ENCODE data around the gene DUSP3.

DUSP3 gene

DNA sequence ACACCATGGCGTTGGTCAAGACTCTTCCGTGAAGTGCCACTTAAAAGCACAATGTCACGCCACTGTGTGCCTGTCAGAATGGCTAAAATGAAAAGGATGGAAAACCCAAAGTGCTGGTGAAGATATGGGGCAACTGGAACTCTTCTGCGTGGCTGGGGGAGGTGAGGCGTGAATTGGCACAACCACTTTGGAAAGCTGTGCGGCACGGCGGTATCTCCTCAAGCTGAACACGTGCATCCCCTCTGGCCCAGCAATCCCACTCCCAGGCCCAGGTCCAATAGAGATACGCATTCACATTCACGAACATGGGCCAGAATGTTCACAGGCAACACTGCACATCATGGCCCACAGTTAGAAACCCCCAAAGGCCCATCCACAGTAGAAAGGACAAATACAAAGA, 8.9 kb downstream of the DUSP3 start:
- in situ Hi-C loops (cut with HindIII; ENCODE audit: low sequenced_read_pairs): loop anchor here (5.0 kb wide), 1 partner anchor 68 kb away; no protein-coding TSS in a partner anchor

DNA sequence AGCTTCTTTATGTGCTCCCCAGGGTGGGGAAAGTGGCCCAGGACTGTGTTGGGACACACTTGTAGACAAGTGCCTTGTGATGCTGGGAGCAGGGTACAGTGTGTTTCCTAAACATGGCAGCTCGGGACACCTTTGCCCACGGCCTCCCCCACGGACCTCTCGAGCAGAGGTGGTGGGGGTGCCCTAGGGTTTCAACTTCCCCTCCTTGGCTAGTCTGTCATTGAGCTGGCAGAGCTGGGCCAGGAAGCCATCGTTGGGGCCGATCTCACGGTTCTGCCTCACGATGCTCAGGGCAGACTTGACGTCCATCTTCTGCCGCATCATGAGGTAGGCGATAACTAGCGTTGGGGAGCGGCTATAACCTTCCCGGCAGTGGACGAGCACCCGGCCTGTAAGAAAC, 9.4 kb downstream of the DUSP3 start:
- in situ Hi-C loops (cut with HindIII; ENCODE audit: low sequenced_read_pairs): loop anchor here (5.0 kb wide), 1 partner anchor 67 kb away; no protein-coding TSS in a partner anchor

DNA sequence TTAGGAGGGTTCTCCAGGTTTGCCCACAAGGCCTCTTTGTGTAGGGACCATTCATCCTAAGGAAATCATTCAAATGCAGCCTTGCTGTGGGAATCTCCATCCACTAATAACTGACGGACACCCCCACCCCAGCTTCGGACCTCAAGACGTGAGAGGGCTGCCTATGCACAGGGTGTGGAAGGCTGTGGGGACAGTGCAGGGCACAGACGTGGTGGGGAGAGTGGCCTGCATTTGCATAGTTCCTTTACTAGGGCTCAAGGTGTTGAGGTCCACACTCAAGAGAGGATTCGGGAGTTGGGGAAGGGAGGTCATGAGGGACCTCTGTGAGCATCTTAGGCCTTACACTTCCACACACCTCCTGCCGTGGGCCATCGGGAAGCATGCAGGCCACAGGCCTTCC, 9.8 kb downstream of the DUSP3 start:
- in situ Hi-C loops (cut with HindIII; ENCODE audit: low sequenced_read_pairs): loop anchor here (5.0 kb wide), 1 partner anchor 67 kb away; no protein-coding TSS in a partner anchor

DNA sequence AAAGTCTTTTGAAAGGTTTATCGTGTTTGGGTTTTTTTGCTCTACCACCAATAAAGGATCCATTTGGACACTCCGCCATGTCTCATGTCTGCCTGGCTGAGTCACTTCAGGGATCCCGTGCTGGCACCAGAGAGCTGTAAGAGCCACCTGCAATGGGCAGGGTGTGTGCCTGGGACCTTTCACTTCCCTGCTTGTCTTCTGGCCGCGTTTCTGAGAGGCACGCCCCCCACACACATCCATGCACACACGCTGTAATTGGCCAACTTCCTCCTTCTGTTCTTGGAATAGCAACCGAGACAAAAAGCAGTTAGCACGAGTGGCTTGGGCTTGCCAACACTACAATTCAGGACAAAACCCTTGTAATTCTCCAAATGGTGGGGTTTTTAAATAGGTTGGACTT, 10.4 kb downstream of the DUSP3 start:
- in situ Hi-C loops (cut with HindIII; ENCODE audit: low sequenced_read_pairs): loop anchor here (5.0 kb wide), 1 partner anchor 66 kb away; no protein-coding TSS in a partner anchor

DNA sequence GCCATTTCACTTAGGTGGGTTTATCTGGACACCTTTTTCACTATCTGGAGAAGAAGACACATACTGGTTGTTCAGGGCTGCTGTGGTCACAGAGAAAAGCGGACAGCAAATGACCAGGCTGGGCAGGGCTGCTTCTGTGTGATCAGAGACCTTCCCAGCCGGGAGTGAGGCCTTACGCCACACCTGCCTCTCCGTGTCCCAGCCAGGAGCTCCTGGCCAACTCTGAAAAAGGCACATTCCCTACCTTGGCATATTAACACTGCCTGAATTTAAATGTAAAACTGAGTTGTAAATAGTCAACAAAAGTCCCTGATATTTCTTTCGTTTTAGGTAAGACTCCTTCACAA, 11.1 kb downstream of the DUSP3 start:
- in situ Hi-C loops (cut with HindIII; ENCODE audit: low sequenced_read_pairs): loop anchor here (5.0 kb wide), 1 partner anchor 65 kb away; no protein-coding TSS in a partner anchor

DNA sequence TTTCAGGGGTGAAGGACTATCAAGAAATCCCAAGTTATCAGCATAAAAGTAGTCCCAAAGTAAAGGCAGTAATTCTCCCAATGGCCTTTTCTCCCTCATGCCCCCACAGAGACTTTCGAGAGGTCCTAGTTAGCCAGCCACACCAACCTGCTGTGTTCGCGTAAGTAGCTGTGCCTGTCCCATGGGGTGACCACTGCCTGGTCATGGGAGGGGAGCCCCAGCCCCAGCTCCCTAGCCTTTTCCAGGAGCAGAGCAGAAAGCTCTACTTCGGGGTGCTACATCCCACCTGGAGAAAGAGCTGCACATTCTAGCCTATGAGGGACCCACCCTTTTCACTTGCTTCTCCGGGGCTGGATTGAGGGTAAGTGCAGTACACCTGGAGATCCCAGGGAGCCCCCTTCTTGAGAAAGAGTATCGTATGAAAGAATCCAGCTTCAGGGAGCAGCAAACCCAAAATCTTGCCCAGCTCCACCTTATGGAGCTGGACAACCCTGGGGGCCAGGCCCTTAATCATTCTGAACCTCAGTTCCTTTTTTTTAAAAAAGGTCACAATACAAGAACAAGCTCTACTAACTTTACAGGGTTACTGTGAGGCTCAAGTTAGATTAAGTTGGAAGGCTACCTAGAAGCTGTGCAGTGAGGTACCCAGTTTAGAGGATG, 11.6 kb downstream of the DUSP3 start:
- in situ Hi-C loops (cut with HindIII; ENCODE audit: low sequenced_read_pairs): loop anchor here (5.0 kb wide), 1 partner anchor 65 kb away; no protein-coding TSS in a partner anchor

DNA sequence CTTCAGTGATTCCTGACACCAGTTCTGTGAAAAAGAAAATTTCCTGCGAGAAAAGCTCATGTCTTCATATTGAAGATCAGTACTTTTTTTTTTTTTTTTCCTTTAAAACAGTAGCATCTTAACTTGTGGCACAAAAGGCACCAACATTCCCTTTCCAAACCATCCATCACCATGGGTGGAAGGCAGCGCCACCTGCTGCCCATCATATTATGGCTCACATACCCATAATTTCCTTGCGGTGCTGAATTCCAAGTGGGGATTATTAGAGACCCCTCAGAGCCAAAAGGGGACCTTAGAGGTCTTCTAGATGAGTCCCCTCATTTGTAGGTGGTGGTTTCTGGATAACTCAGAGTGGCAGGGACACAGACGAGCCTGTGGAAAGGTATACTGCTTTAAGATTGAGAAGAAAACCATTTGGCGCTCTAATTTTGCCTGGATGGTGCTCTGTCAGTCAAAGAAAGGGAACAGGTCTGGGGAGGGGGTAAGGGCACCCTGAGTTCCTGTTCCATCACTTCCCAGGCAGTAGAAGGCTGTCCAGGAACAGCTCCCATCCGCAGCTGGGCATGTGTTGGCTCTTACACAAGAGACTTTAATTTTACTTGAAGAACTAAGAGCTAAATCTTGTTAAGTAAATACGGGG, 12.2 kb downstream of the DUSP3 start:
- in situ Hi-C loops (cut with HindIII; ENCODE audit: low sequenced_read_pairs): loop anchor here (5.0 kb wide), 1 partner anchor 64 kb away; no protein-coding TSS in a partner anchor

DNA sequence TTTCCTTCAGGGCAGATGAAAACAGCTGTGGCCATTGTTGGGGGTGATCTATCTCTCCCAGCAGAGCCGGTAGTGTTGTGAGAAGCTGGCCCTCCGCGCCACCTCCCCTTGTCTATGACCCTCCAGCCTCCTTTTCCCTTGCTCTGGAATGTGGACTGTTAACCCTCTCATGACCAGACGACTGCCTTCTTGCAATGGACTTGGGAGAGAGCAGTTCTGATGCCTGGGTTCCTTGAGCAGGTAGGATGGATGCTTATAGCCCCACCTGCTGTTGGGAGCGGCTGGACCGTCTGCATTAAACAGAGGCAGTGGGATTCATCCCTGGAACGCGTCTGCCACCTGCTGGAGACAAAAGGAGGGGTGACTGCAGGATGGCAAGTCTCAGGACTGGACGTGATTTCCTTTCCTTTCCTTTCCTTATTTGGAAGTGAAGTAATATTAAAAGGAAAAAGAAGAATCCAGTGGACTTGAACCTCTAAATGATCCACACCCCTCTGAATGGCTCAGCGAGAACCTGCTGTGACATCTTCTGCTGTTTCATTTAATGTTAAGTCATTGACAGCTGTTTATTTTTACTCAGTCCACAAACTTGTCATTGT, 18.4 kb downstream of the DUSP3 start:
- in situ Hi-C loops (cut with HindIII; ENCODE audit: low sequenced_read_pairs): no loop called here

DNA sequence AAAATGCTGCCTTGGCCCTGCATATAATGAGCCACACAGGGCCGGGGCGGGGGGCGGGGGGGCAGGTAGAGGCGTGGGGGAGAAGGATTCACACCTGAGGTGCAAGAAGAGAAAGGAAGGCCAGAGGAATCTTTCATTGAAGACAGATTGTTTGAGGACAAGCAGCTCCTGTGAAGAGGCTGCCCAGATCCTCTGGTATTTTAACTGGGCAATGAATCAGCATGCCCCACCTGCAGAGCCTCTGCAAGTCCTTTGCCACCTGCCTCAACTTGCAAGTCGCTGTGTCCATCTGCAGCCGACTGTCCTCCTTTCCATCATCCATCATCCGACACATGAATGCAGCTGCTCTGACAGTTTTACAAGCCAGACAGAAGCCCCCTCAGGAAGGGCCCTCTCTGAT, 18.9 kb downstream of the DUSP3 start:
- in situ Hi-C loops (cut with HindIII; ENCODE audit: low sequenced_read_pairs): loop anchor here (10.0 kb wide), 1 partner anchor 175 kb away; no protein-coding TSS in a partner anchor

DNA sequence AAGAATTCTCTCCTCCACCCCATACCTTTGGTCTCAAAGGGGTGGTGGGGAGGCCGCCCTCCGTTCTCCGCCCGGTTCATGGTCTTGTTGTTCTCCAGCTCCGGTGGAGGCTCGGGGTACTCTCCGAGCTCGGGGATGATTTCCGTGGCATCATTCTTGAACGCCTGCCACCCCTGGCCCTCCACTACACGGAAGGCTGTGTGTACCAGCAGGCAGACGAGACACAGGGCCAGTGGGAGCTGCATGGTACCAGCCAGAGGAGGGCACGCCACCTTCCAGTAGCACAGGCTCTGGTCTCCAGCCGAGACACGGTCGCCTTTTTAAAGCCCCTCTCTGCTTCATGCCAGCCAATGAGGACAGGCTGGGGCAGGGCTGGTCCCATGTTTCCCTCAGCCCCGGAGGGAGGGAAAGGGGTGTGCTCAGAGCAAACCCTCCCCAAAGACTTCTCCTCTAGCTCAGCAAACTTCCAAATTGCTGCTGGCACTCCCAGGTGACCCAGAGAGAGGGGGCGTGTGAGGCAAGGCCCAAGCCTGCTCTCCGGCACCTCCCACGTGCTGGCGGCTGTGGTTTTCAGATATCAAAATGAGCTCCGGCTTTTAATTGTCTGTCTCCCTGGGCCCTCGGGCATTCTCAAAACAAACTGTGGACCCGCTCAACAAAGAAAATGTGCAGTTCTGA, 20.1 kb downstream of the DUSP3 start, which contains the start of gene SOST:
TSS of gene SOST (minus strand) at position 295 of the 678 bp plus-strand sequence. CDS start at position 245, 50 bp downstream.
- in situ Hi-C loops (cut with HindIII; ENCODE audit: low sequenced_read_pairs): loop anchor here (10.0 kb wide), 1 partner anchor 174 kb away; no protein-coding TSS in a partner anchor

DNA sequence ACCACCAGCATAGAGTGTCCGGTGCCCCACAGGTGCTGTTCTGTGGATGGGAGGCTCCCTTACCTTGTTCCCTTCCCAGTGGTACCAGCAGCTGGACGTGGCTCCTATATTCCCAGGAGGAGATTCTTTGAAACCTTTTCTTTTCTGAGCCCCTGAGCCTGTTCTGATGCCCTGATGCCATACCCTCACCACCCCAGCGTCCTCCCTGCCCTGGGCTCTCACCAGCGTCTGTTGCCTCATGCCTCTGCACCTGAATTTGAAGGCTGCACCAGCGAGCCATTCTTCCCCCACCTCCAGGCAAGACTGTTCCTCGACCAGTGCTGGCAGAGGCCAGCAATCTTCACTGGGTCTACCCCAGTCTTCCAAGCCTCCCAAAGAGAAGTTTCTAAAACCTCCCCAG, 20.7 kb downstream of the DUSP3 start:
- in situ Hi-C loops (cut with HindIII; ENCODE audit: low sequenced_read_pairs): loop anchor here (10.0 kb wide), 1 partner anchor 173 kb away; no protein-coding TSS in a partner anchor

DNA sequence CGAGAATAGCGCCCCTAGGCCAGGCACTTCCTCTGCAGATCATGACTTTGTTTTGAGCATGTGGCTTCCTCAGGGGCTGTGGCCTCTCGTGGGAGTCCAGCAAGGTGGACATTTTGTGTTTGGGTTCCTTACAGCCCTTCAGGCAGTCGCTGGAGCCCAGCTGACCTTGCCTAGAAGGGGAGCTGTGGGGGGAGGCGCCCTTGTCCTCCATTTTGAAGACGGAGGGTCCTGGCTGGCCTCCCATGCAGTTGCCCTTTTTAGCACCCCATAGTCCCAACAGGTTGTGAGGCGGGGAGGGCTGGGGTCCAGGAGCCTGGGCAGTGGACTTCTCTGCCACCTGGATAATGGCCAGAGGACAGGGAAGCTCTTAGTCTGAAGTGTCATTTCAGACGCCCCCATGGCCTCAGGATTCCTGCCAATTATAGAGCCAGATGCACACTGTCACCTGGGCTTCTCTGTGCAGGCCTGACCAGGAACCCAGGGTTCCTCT, 21.6 kb downstream of the DUSP3 start:
- in situ Hi-C loops (cut with HindIII; ENCODE audit: low sequenced_read_pairs): loop anchor here (10.0 kb wide), 1 partner anchor 172 kb away; no protein-coding TSS in a partner anchor

DNA sequence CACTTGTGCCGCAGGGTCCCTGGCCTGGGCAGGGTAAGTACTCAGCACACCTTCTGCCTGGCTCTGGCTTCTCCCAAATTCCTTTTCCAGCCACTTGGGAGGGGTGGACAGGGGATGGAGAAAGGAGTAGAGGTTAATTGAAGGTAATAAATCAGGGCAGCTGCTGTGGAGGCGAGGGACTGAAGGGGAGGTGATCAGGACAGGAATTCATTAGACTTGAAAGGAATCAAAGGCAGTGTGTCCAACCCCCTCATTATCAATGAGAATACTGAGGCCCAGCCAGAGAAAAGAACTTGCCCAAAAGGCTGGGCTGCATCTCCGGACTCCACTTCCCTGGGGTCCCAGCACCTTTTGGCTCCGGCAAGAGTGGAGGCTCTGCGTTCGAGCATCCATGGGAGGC, 22.6 kb downstream of the DUSP3 start:
- in situ Hi-C loops (cut with HindIII; ENCODE audit: low sequenced_read_pairs): loop anchor here (10.0 kb wide), 1 partner anchor 171 kb away; no protein-coding TSS in a partner anchor

DNA sequence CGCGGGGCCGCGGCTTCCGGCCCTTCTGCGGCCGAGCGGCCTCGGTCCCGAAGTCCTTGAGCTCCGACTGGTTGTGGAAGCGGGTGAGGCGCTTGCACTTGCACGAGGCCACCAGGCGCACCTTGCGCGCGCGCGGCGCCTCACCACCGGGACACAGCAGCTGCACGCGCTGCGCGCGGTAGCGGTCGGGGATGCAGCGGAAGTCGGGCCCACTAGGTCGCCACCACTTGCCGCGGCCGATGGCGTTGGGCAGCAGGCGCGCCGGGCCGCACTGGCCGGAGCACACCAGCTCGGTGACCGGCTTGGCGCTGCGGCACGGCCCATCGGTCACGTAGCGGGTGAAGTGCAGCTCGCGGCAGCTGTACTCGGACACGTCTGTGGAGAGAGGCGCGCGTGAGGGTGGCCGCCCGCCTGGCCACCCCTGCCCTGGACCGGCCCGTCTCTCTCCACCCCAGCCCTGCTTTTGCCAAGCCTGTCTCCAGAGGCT, 23.3 kb downstream of the DUSP3 start:
- in situ Hi-C loops (cut with HindIII; ENCODE audit: low sequenced_read_pairs): loop anchor here (10.0 kb wide), 1 partner anchor 171 kb away; no protein-coding TSS in a partner anchor

DNA sequence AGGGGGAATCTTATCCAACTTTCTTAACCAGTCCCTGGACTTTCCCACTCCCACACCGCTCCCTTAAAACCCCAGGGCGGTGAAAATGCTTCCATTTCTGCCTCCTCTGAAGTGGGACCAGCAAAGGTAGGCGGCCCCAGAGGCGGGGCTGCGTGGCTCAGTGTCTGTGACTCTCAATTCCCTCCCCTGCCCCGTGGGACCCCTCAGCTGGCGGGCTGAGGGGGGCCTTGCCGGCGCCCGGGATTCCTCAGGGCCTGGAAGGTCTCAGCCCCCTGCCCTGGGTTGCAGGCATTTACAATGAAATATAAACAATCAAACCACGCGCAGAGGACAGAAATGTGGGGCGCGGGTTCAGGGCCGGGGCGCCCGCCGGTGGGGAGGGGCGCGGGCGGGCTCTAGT, 23.8 kb downstream of the DUSP3 start:
- in situ Hi-C loops (cut with HindIII; ENCODE audit: low sequenced_read_pairs): loop anchor here (10.0 kb wide), 1 partner anchor 170 kb away; no protein-coding TSS in a partner anchor

DNA sequence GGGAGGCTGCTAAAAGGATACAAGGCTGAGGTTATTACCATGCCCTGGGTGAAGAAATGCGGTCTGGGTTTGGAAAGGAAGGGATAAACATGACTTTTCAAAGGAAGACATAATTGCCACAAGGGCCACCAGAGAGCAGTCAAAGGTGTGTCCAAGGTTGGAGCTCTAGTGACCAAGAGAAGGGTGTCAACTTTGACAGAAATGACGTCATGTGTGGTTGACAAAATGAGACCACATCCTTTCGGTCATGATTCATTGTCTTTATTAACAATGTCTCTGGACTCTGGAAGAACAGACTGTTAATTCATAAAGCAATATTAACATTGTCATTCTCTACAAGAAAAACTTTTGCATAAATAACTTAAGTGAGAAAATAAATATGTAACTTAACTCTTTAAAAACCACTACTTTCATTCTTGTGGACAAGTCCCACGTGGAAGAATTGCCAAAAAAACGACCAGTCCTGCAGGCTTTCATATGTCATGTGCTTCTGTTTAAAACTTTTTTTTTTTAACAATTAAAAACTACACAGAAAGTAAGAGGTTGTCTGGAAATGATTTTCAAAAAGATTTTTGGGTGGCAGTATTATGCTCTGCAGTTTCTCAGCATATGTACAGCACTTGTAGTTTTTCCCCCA, 25.2 kb downstream of the DUSP3 start:
- in situ Hi-C loops (cut with HindIII; ENCODE audit: low sequenced_read_pairs): loop anchor here (10.0 kb wide), 1 partner anchor 169 kb away; no protein-coding TSS in a partner anchor

DNA sequence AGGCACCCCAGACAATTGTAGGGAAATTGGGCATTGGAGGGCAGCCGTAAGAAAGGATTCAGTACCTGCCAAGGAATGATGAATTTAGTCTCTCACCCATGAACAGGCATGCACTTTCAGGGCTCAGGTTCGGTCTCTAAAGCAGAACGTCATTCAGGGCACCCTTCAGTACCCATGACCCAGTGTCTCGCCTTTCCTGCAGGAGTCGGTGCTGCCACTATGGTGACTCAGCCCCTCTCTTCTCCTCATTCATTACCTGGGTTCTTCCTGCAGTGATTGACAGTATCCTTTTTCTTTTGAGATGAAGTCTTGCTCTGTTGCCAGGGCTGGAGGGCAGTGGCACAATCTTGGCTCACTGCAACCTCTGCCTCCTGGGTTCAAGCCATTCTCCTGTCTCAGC, 28.6 kb downstream of the DUSP3 start:
- in situ Hi-C loops (cut with HindIII; ENCODE audit: low sequenced_read_pairs): loop anchor here (10.0 kb wide), 1 partner anchor 165 kb away; no protein-coding TSS in a partner anchor

DNA sequence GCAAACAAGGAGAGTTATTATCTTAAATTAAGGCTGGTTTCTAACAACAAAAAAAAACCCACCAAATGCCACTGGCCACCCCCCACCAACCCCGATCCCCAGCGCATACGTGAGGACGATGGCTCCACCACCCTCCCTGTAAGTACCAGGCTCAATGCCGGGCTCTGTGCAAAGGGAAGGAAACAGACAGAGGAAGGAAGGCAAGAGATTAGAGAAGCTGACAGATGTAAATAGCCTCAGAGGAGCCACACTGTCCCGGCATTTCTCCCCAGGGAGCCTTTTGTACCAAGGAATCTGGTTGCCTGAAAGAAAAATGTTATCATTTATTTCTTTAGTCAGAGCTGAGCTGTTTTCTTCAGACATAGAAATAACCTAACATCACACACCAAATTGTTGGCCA, 33.2 kb downstream of the DUSP3 start:
- in situ Hi-C loops (cut with HindIII; ENCODE audit: low sequenced_read_pairs): no loop called here

DNA sequence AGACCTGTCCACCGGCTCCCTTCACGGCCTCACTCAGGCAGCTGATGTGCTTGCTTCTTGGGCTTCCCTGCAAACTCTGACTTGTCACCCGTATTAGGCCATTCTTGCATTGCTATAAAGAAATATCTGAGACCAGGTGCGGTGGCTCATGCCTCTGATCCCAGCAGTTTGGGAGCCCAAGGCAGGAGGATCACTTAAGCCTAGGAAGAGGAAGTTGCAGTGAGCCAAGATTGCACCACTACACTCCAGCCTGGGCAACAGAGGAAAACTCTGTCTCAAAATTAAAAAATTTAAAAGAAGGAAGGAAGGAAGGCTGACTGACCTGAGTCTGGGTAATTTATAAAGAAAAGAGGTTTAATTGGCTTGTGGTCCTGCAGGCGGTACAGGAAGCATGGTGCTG, 37.1 kb downstream of the DUSP3 start:
- in situ Hi-C loops (cut with HindIII; ENCODE audit: low sequenced_read_pairs): no loop called here

DNA sequence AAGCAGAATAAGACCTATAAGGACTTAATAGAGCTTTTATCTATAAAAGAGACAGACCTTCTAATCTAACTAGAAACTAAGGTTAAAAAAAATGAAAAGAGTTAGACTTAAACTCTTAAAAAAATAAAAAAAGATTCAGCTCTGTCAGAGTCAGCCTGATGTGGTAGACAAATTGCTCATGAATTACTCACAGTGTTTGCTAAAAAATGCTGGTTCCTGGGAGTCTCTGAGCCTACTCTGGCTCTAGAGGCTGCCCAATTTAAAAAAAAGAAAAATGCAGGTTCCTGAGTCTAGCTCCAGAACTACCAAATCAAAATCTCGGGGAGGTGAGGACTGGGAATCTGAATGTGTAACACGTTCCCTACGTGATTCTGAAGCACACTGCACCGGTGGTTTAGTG, 38.2 kb downstream of the DUSP3 start:
- in situ Hi-C loops (cut with HindIII; ENCODE audit: low sequenced_read_pairs): no loop called here

Data from DLD1 (cell line).